IMR-90 (cell line): ENCODE results near the gene HOXA7. TPM values are rescaled to one million over a fixed set of nuclear protein-coding genes. Genes with fewer than 3 reads are reported as not detected.

Experiments
- ATAC-seq: fragments of 200-7000 bp; cut with Tn5 transposase; 2 replicates; pipeline ENCODE4 v1.9.1; 2020; ENCODE audit warnings: low read depth, mild to moderate bottlenecking, moderate library complexity
- BruUV-seq: library from RNA; stranded (reverse); fragments of 400-500 nt; replicated peaks from 2 replicates; lab custom pipeline; 2021; lab: Mats Ljungman, UMichigan
- CTCF ChIA-PET: fragments of 300-600 bp; formaldehyde crosslinking; extraction: SDS; loops from one replicate; lab custom pipeline; 2021; ENCODE audit warnings: antibody characterized with exemption; lab: Yijun Ruan, JAX
- POLR2A ChIA-PET: fragments of 300-600 bp; sonication (Branson Sonifier 250); formaldehyde crosslinking; loops from one replicate; lab custom pipeline; 2022; ENCODE audit warnings: antibody characterized with exemption; ENCODE audit not compliant: unreplicated experiment; lab: Charles Lee
- DNase-seq: peaks from one replicate; pipeline ENCODE4 v3.0.0; 2013
- H2AFZ ChIP-seq: replicated peaks from 2 replicates; pipeline ENCODE3; 2013; ENCODE audit warnings: low read length, mild to moderate bottlenecking; ENCODE audit not compliant: poor library complexity
- H2AK5ac ChIP-seq: 2 replicates; pipeline ENCODE4 v1.6.1; 2013; ENCODE audit warnings: low read depth, low read length, inconsistent platforms
- H2AK9ac ChIP-seq: replicated peaks from 2 replicates; pipeline ENCODE3; 2013; ENCODE audit warnings: mild to moderate bottlenecking, low read depth, low read length, moderate library complexity; ENCODE audit not compliant: poor library complexity
- H2BK120ac ChIP-seq: 2 replicates; pipeline ENCODE4 v1.6.1; 2013; ENCODE audit warnings: low read depth, low read length, inconsistent platforms
- H2BK15ac ChIP-seq: 3 replicates; pipeline ENCODE4 v1.6.1; 2013; ENCODE audit warnings: low read depth, low read length, inconsistent platforms
- H2BK20ac ChIP-seq: 2 replicates; pipeline ENCODE4 v1.6.1; 2013; ENCODE audit warnings: low read depth, mild to moderate bottlenecking, inconsistent platforms, low read length, moderate library complexity
- H2BK5ac ChIP-seq: 2 replicates; pipeline ENCODE4 v1.6.1; 2013; ENCODE audit warnings: mild to moderate bottlenecking, low read depth, low read length, inconsistent platforms; ENCODE audit not compliant: poor library complexity, severe bottlenecking
- H3K14ac ChIP-seq: replicated peaks from 2 replicates; pipeline ENCODE4 v1.6.1; 2013; ENCODE audit warnings: low read depth, low read length, inconsistent platforms
- H3K18ac ChIP-seq: 2 replicates; pipeline ENCODE4 v1.6.1; 2013; ENCODE audit warnings: low read depth, low read length, control low read depth
- H3K23ac ChIP-seq: 2 replicates; pipeline ENCODE4 v1.6.1; 2013; ENCODE audit warnings: low read depth, low read length, inconsistent platforms
- H3K27ac ChIP-seq: 2 replicates; pipeline ENCODE4 v1.5.1; 2013; ENCODE audit warnings: mild to moderate bottlenecking, control low read depth, low read length; ENCODE audit not compliant: insufficient read depth
- H3K27me3 ChIP-seq: 2 replicates; pipeline ENCODE4 v1.6.1; 2013; ENCODE audit warnings: low read length; ENCODE audit not compliant: control insufficient read depth, insufficient read depth
- H3K36me3 ChIP-seq: 2 replicates; pipeline ENCODE4 v1.6.1; 2013; ENCODE audit warnings: low read length, mixed read lengths; ENCODE audit not compliant: control insufficient read depth, insufficient read depth
- H3K4ac ChIP-seq: 2 replicates; pipeline ENCODE4 v1.6.1; 2013; ENCODE audit warnings: low read depth, low read length, inconsistent platforms
- H3K4me1 ChIP-seq: 2 replicates; pipeline ENCODE4 v1.6.1; 2013; ENCODE audit warnings: low read length, mixed read lengths; ENCODE audit not compliant: control insufficient read depth, insufficient read depth
- H3K4me2 ChIP-seq: 2 replicates; pipeline ENCODE4 v1.6.1; 2013; ENCODE audit warnings: low read depth, mild to moderate bottlenecking, control low read depth, low read length, moderate library complexity
- H3K4me3 ChIP-seq: 2 replicates; pipeline ENCODE4 v1.5.1; 2013; ENCODE audit warnings: low read depth, mild to moderate bottlenecking, control low read depth, low read length, moderate library complexity; ENCODE audit not compliant: insufficient read depth
- H3K56ac ChIP-seq: 2 replicates; pipeline ENCODE4 v1.6.1; 2013; ENCODE audit warnings: low read length, inconsistent platforms; ENCODE audit not compliant: insufficient read depth; ENCODE audit errors: extremely low read depth
- H3K79me1 ChIP-seq, 2 experiments: 2 replicates each; pipeline ENCODE4 v1.6.1; 2013; ENCODE audit warnings: low read length in 2 of 2, inconsistent platforms in 1 of 2, low read depth in 1 of 2
- H3K9ac ChIP-seq: 2 replicates; pipeline ENCODE4 v1.6.1; 2013; ENCODE audit warnings: low read depth, low read length, control low read depth
- H3K9me1 ChIP-seq: 2 replicates; pipeline ENCODE4 v1.6.1; 2013; ENCODE audit warnings: low read length, inconsistent platforms; ENCODE audit not compliant: insufficient read depth
- H3K9me3 ChIP-seq: 2 replicates; pipeline ENCODE4 v1.6.1; 2013; ENCODE audit warnings: low read length; ENCODE audit not compliant: control insufficient read depth, insufficient read depth
- H4K20me1 ChIP-seq: 2 replicates; pipeline ENCODE4 v1.6.1; 2013; ENCODE audit warnings: low read length, inconsistent platforms; ENCODE audit not compliant: insufficient read depth
- H4K5ac ChIP-seq: 2 replicates; pipeline ENCODE4 v1.6.1; 2013; ENCODE audit warnings: mild to moderate bottlenecking, low read depth, low read length, control low read depth
- H4K8ac ChIP-seq, 2 experiments: 2 replicates each; pipeline ENCODE4 v1.6.1; 2013; ENCODE audit warnings: low read depth in 2 of 2, low read length in 2 of 2, control low read depth in 1 of 2, inconsistent platforms in 1 of 2
- H4K91ac ChIP-seq: 2 replicates; pipeline ENCODE4 v1.6.1; 2013; ENCODE audit warnings: low read depth, low read length, inconsistent platforms; ENCODE audit not compliant: insufficient read depth
- CEBPB ChIP-seq: IDR thresholded peaks from 2 replicates; pipeline ENCODE4 v1.6.1; 2012; ENCODE audit warnings: low read depth, low read length, improper control_type of control experiment
- CTCF ChIP-seq: conservative IDR thresholded peaks from 2 replicates; pipeline ENCODE4 v1.5.1; 2012; ENCODE audit warnings: mild to moderate bottlenecking, low read depth, low read length, improper control_type of control experiment
- ELK1 ChIP-seq: fragments of 150-350 bp; IDR thresholded peaks from 2 replicates; pipeline ENCODE4 v1.6.1; 2016; ENCODE audit warnings: low read depth, mild to moderate bottlenecking, low read length, moderate library complexity, borderline replicate concordance
- FOS ChIP-seq: fragments of 150-350 bp; IDR thresholded peaks from 2 replicates; pipeline ENCODE4 v1.6.1; 2016; ENCODE audit warnings: low read depth, low read length
- MAFK ChIP-seq: IDR thresholded peaks from 2 replicates; pipeline ENCODE4 v1.6.1; 2012; ENCODE audit warnings: low read depth, low read length, improper control_type of control experiment
- MAZ ChIP-seq: IDR thresholded peaks from 2 replicates; pipeline ENCODE4 v1.6.1; 2012; ENCODE audit warnings: low read depth, mild to moderate bottlenecking, low read length, improper control_type of control experiment, moderate library complexity, borderline replicate concordance
- NFE2L2 ChIP-seq: fragments of 150-350 bp; IDR thresholded peaks from 2 replicates; pipeline ENCODE4 v1.6.1; 2016; ENCODE audit warnings: low read depth, mild to moderate bottlenecking, low read length
- POLR2A ChIP-seq: IDR thresholded peaks from 2 replicates; pipeline ENCODE4 v1.6.1; 2012; ENCODE audit warnings: mild to moderate bottlenecking, low read depth, low read length
- RAD21 ChIP-seq: IDR thresholded peaks from 2 replicates; pipeline ENCODE4 v1.6.1; 2012; ENCODE audit warnings: low read length, improper control_type of control experiment
- RCOR1 ChIP-seq: IDR thresholded peaks from 2 replicates; pipeline ENCODE4 v1.6.1; 2012; ENCODE audit warnings: mild to moderate bottlenecking, low read length, improper control_type of control experiment; ENCODE audit not compliant: insufficient replicate concordance
- RFX5 ChIP-seq: IDR thresholded peaks from 2 replicates; pipeline ENCODE4 v1.8.0; 2012; ENCODE audit warnings: low read depth, mild to moderate bottlenecking, low read length, moderate library complexity
- SMC3 ChIP-seq: fragments of 150-350 bp; IDR thresholded peaks from 2 replicates; pipeline ENCODE4 v1.6.1; 2016; ENCODE audit warnings: low read depth, mild to moderate bottlenecking, antibody characterized with exemption, low read length, moderate library complexity
- USF2 ChIP-seq: fragments of 150-350 bp; IDR thresholded peaks from 2 replicates; pipeline ENCODE4 v1.6.1; 2017; ENCODE audit warnings: mild to moderate bottlenecking, antibody characterized with exemption, low read length, low read depth
- whole genome bisulfite sequencing, 2 experiments: methylation state at CpG; one replicate each; pipeline versions ENCODE4 v1.1.5 to v1.1.7; 2013; ENCODE audit warnings: missing lambda C conversion rate in 2 of 2; ENCODE audit not compliant: insufficient read length in 1 of 2; ENCODE audit errors: extremely low coverage in 2 of 2; 5-methylcytosine and 5-hydroxymethylcytosine counted together
- dilution Hi-C: fragments of 300-500 bp; cut with HindIII; formaldehyde crosslinking; loops from one replicate; pipeline ENCODE4 v1.14.3; 2018; ENCODE audit warnings: low sequenced_read_pairs; ENCODE audit not compliant: unreplicated experiment
- in situ Hi-C: fragments of 300-500 bp; cut with MboI; formaldehyde crosslinking; loops from 3 replicates; pipeline ENCODE4 v1.14.3; 2019; ENCODE audit warnings: low sequenced_read_pairs, inconsistent platforms, mixed read lengths
- intact Hi-C: fragments of 100-400 bp; cut with micrococcal nuclease; formaldehyde crosslinking; loops from 2 replicates; pipeline ENCODE4 v1.10.0; 2022
- polyA plus RNA-seq, 3 experiments: library from polyadenylated mRNA; depleted of rRNA; stranded (reverse); fragments of >200 nt; gene quantifications; 2 replicates each; pipeline ENCODE4 v1.2.3, GENCODE V29; 2012; ENCODE audit warnings: low replicate concordance in 1 of 3
- total RNA-seq: library from RNA; depleted of rRNA; stranded (reverse); fragments of >200 nt; gene quantifications from 2 replicates; pipeline ENCODE4 v1.2.3, GENCODE V29; 2012

Gene HOXA7
- total and polyA plus RNA-seq, 2 of the 4 experiments (the other 2 are of a cell fraction) = 0.18 to 1.7 TPM

GRCh38 chr7:27124096-27124901 lies 32.2 kb downstream of the HOXA7 start:
- H3K79me1 ChIP-seq = peaks cover 12 to 51% of the 10 kb centered on the region in 2 experiments
- peak overlapping the region; percentile 48 for H3K4me3 ChIP-seq
- H3K4me1 ChIP-seq = peaks cover 35% of the 10 kb centered on the region
- H3K23ac ChIP-seq = peak overlapping the region; percentile 89
- 1% methylated on average over 25 of the region's 43 CpGs; no CpG with 5 or more reads in 1 of the 2 experiments for WGBS, 2 experiments
- H3K14ac ChIP-seq = peak overlapping the region; percentile 94
- peak overlapping the region; percentile 36 for H2AFZ ChIP-seq
- H3K9me1 ChIP-seq = peaks cover 10% of the 10 kb centered on the region
- H2BK20ac ChIP-seq = peak overlapping the region; percentile 75
- dilution Hi-C loops = no loop called here
- H2BK15ac ChIP-seq = peak overlapping the region; percentile 64; the same call in 2 of the 3 replicates
- peaks cover 3% of the 10 kb centered on the region; the same call in 1 of the 2 replicates for H3K36me3 ChIP-seq
- peak overlapping the region; percentile 94 for H2BK120ac ChIP-seq
- H3K56ac ChIP-seq = peak overlapping the region; percentile 76; the same call in 1 of the 2 replicates
- H4K5ac ChIP-seq = peak overlapping the region; percentile 50; the same call in 1 of the 2 replicates
- H2AK9ac ChIP-seq = peak overlapping the region; percentile 30
- H4K91ac ChIP-seq = peak overlapping the region; percentile 96
- H3K9me3 ChIP-seq = no peaks in the 10 kb centered on the region
- BruUV-seq = no TSS peak
- intact Hi-C loops = loop anchor here (5.0 kb wide), 1 partner anchor 922 kb away; the partner anchor contains the start of genes CBX3 and HNRNPA2B1
- in situ Hi-C loops = no loop called here
- peak overlapping the region; percentile 98 for H3K4ac ChIP-seq
- H3K4me2 ChIP-seq = peak overlapping the region; percentile 95
- H4K20me1 ChIP-seq = no peaks in the 10 kb centered on the region
- H2BK5ac ChIP-seq = peak overlapping the region; percentile 88
- DNase-seq (peak; percentile 97), ATAC-seq (peak; percentile 36)
- CTCF ChIA-PET = interaction anchor here (1.0 kb wide), 1 partner anchor 755 kb away, joined by 3 read pairs; no protein-coding TSS in a partner anchor
- peak overlapping the region; percentile 77 for H2AK5ac ChIP-seq
- H4K8ac ChIP-seq = peak overlapping the region; percentile 74 to 90
- POLR2A ChIA-PET = interaction anchor here (1.0 kb wide), 1 partner anchor 26 kb away, joined by 3 read pairs; no protein-coding TSS in a partner anchor
- H3K18ac ChIP-seq = peak overlapping the region; percentile 67
- no peaks in the 10 kb centered on the region for H3K27me3 ChIP-seq
- peak overlapping the region; percentile 96 for H3K9ac ChIP-seq
- peak overlapping the region; percentile 99 for H3K27ac ChIP-seq
- TF ChIP-seq MAZ (0 out of 2 replicates have a peak, but pooled peaks have one; percentile 10), POLR2A (no peak), RFX5 (no peak), ELK1 (no peak), RCOR1 (peak; percentile 47), CTCF (no peak), FOS (peak; percentile 87), NFE2L2 (no peak), MAFK (no peak), CEBPB (0 out of 2 replicates have a peak, but pooled peaks have one; percentile 6), USF2 (peak; percentile 83), RAD21 (no peak; the same call in 1 of the 2 replicates), SMC3 (no peak)
